H1 (cell line): ENCODE measurements around the gene NOS1AP. TPM values are rescaled to one million over a fixed set of nuclear protein-coding genes. Genes with fewer than 3 reads are reported as not detected.

Source experiments
- CTCF ChIA-PET: fragments of 300-600 bp; sonication (Branson Sonifier 250); formaldehyde crosslinking; loops from one replicate; lab custom pipeline; 2021; ENCODE audit not compliant: partially characterized antibody; lab: Charles Lee
- POLR2A ChIA-PET: fragments of 300-600 bp; sonication (Branson Sonifier 250); formaldehyde crosslinking; loops from one replicate; lab custom pipeline; 2021; ENCODE audit warnings: inconsistent platforms; ENCODE audit not compliant: partially characterized antibody; lab: Charles Lee
- DNase-seq, 2 experiments: peaks; one replicate each; pipeline versions ENCODE4 v3.0.0 to v3.0.0-alpha.2; 2010 to 2022; ENCODE audit warnings: low spot score in 2 of 2, low read depth in 1 of 2, mixed read lengths in 1 of 2
- FAIRE-seq: peaks from 2 replicates; lab custom pipeline; 2011; peaks lifted over from hg19 to GRCh38; lab: Jason Lieb, UNC
- H2AFZ ChIP-seq: 2 replicates; pipeline ENCODE4 v1.8.1; 2012; ENCODE audit warnings: low read length, inconsistent platforms
- H2AK5ac ChIP-seq: 2 replicates; pipeline ENCODE4 v1.6.1; 2013; ENCODE audit warnings: low read depth, low read length
- H2BK120ac ChIP-seq: replicated peaks from 2 replicates; pipeline ENCODE3; 2013; ENCODE audit warnings: low read depth, low read length, inconsistent platforms
- H2BK12ac ChIP-seq: 2 replicates; pipeline ENCODE4 v1.6.1; 2013; ENCODE audit warnings: low read depth, low read length
- H2BK15ac ChIP-seq: 2 replicates; pipeline ENCODE4 v1.6.1; 2013; ENCODE audit warnings: low read length
- H2BK20ac ChIP-seq: 2 replicates; pipeline ENCODE4 v1.6.1; 2013; ENCODE audit warnings: low read length
- H2BK5ac ChIP-seq: 2 replicates; pipeline ENCODE4 v1.6.1; 2013; ENCODE audit warnings: low read depth, low read length
- H3K14ac ChIP-seq: 2 replicates; pipeline ENCODE4 v1.6.1; 2013; ENCODE audit warnings: inconsistent platforms; ENCODE audit not compliant: insufficient read length
- H3K18ac ChIP-seq: 2 replicates; pipeline ENCODE4 v1.6.1; 2013; ENCODE audit warnings: low read length; ENCODE audit errors: extremely low read depth
- H3K23ac ChIP-seq: 2 replicates; pipeline ENCODE4 v1.6.1; 2013; ENCODE audit warnings: inconsistent platforms; ENCODE audit not compliant: insufficient read length
- H3K23me2 ChIP-seq: 2 replicates; pipeline ENCODE4 v1.6.1; 2013; ENCODE audit warnings: low read depth, low read length
- H3K27ac ChIP-seq: 2 replicates; pipeline ENCODE4 v1.6.1; 2011; ENCODE audit warnings: low read depth, low read length, inconsistent platforms
- H3K27me3 ChIP-seq, 4 experiments: replicated peaks in 1 of 4; 1 replicate in 1 of 4; 2 replicates in 3 of 4; pipeline versions ENCODE4 v1.6.1 to v1.8.1; 2011 to 2013; ENCODE audit warnings: low read length in 3 of 4, mild to moderate bottlenecking in 3 of 4, inconsistent platforms in 2 of 4, mixed read lengths in 2 of 4, moderate library complexity in 1 of 4; ENCODE audit not compliant: control insufficient read depth in 3 of 4, insufficient read depth in 3 of 4; ENCODE audit errors: extremely low read depth in 1 of 4
- H3K36me3 ChIP-seq, 4 experiments: 2 replicates each; pipeline versions ENCODE4 v1.6.1 to v1.8.1; 2011 to 2013; ENCODE audit warnings: mild to moderate bottlenecking in 4 of 4, low read length in 3 of 4, moderate library complexity in 2 of 4, control low read depth in 1 of 4, inconsistent platforms in 1 of 4; ENCODE audit not compliant: insufficient read depth in 4 of 4, control insufficient read depth in 2 of 4
- H3K4ac ChIP-seq: replicated peaks from 2 replicates; pipeline ENCODE3; 2013; ENCODE audit warnings: low read length, low read depth, mixed read lengths, inconsistent platforms; ENCODE audit not compliant: insufficient read length
- H3K4me1 ChIP-seq, 4 experiments: replicated peaks in 1 of 4; 1 replicate in 1 of 4; 2 replicates in 3 of 4; pipeline versions ENCODE4 v1.6.1 to v1.8.1; 2011 to 2013; ENCODE audit warnings: low read length in 3 of 4, inconsistent platforms in 2 of 4, mixed read lengths in 1 of 4; ENCODE audit not compliant: insufficient read depth in 4 of 4, control insufficient read depth in 3 of 4
- H3K4me2 ChIP-seq, 2 experiments: 2 replicates each; pipeline versions ENCODE4 v1.6.1 to v1.8.1; 2011 to 2013; ENCODE audit warnings: low read depth in 2 of 2, low read length in 2 of 2, control low read depth in 1 of 2, inconsistent platforms in 1 of 2, mild to moderate bottlenecking in 1 of 2; ENCODE audit not compliant: insufficient read depth in 1 of 2
- H3K4me3 ChIP-seq, 4 experiments: fragments of 200-600, 300-600 bp in 1 of 4; sonication (generic), shearing (Covaris generic), sonication (Bioruptor Twin) in 1 of 4; 2 replicates each; pipeline versions ENCODE4 v1.5.1 to v1.8.1; 2011 to 2016; ENCODE audit warnings: low read length in 4 of 4, low read depth in 3 of 4, control low read depth in 2 of 4, inconsistent platforms in 2 of 4, mild to moderate bottlenecking in 2 of 4, mixed read lengths in 1 of 4, moderate library complexity in 1 of 4; ENCODE audit not compliant: insufficient read depth in 2 of 4; ENCODE audit errors: extremely low read depth in 1 of 4
- H3K56ac ChIP-seq: replicated peaks from 2 replicates; pipeline ENCODE3; 2013; ENCODE audit warnings: low read depth, mild to moderate bottlenecking, mixed read lengths, low read length, inconsistent platforms; ENCODE audit not compliant: insufficient read length
- H3K79me1 ChIP-seq: 2 replicates; pipeline ENCODE4 v1.6.1; 2013; ENCODE audit warnings: low read depth, low read length, control low read depth
- H3K79me2 ChIP-seq, 2 experiments: 2 replicates each; pipeline versions ENCODE4 v1.6.1 to v1.8.1; 2012 to 2013; ENCODE audit warnings: low read length in 2 of 2, mild to moderate bottlenecking in 2 of 2, inconsistent platforms in 1 of 2; ENCODE audit not compliant: insufficient read depth in 2 of 2, control insufficient read depth in 1 of 2
- H3K9ac ChIP-seq, 4 experiments: replicated peaks in 1 of 4; 1 replicate in 1 of 4; 2 replicates in 3 of 4; pipeline versions ENCODE4 v1.6.1 to v1.8.1; 2011 to 2013; ENCODE audit warnings: low read depth in 3 of 4, low read length in 3 of 4, control low read depth in 2 of 4, mild to moderate bottlenecking in 2 of 4, moderate library complexity in 2 of 4, inconsistent platforms in 1 of 4; ENCODE audit errors: extremely low read depth in 1 of 4
- H3K9me3 ChIP-seq, 2 experiments: 2 replicates each; pipeline versions ENCODE4 v1.6.1 to v1.8.1; 2012 to 2013; ENCODE audit warnings: mild to moderate bottlenecking in 2 of 2, moderate library complexity in 2 of 2, control low read depth in 1 of 2, inconsistent platforms in 1 of 2, low read depth in 1 of 2, low read length in 1 of 2, mixed read lengths in 1 of 2; ENCODE audit not compliant: insufficient read depth in 2 of 2
- H4K20me1 ChIP-seq, 2 experiments: replicated peaks in 1 of 2; 2 replicates each; pipeline versions ENCODE3 to v1.8.1; 2011 to 2013; ENCODE audit warnings: inconsistent platforms in 2 of 2, low read length in 2 of 2, mild to moderate bottlenecking in 1 of 2; ENCODE audit not compliant: insufficient read depth in 2 of 2, control insufficient read depth in 1 of 2
- H4K5ac ChIP-seq: 2 replicates; pipeline ENCODE4 v1.6.1; 2013; ENCODE audit warnings: low read length, low read depth, mixed read lengths, inconsistent platforms; ENCODE audit not compliant: insufficient read length
- H4K8ac ChIP-seq: 2 replicates; pipeline ENCODE4 v1.8.0; 2013; ENCODE audit warnings: mild to moderate bottlenecking, moderate library complexity, low read length, inconsistent platforms; ENCODE audit not compliant: insufficient read depth; ENCODE audit errors: extremely low read depth
- H4K91ac ChIP-seq: replicated peaks from 2 replicates; pipeline ENCODE3; 2013; ENCODE audit warnings: low read length, mixed read lengths, inconsistent platforms; ENCODE audit not compliant: insufficient read length
- HDAC6 ChIP-seq: IDR thresholded peaks from one replicate; pipeline ENCODE4 v1.7.1; 2012; ENCODE audit warnings: low read depth, mild to moderate bottlenecking, inconsistent platforms, low read length, moderate library complexity
- KDM1A ChIP-seq: fragments of 200-600, 300-600 bp; sonication (generic); IDR thresholded peaks from 2 replicates; pipeline ENCODE4 v1.7.1; 2016; ENCODE audit warnings: mild to moderate bottlenecking, low read length, borderline replicate concordance
- KDM5A ChIP-seq: fragments of 200-600 bp; IDR thresholded peaks from 2 replicates; pipeline ENCODE4 v1.7.1; 2012; ENCODE audit warnings: mild to moderate bottlenecking, low read length, inconsistent platforms, mixed read lengths
- MAX ChIP-seq: IDR thresholded peaks from 2 replicates; pipeline ENCODE4 v1.6.1; 2012; ENCODE audit warnings: inconsistent platforms
- POLR2A ChIP-seq, 2 experiments: IDR thresholded peaks; 1 replicate in 1 of 2; 2 replicates in 1 of 2; pipeline ENCODE4 v1.6.1; 2011; ENCODE audit warnings: low read depth in 2 of 2, low read length in 2 of 2, mild to moderate bottlenecking in 2 of 2; ENCODE audit errors: control extremely low read depth in 1 of 2
- POLR2AphosphoS5 ChIP-seq: IDR thresholded peaks from 2 replicates; pipeline ENCODE4 v1.6.1; 2011; ENCODE audit warnings: low read depth, low read length
- RBBP5 ChIP-seq: IDR thresholded peaks from 2 replicates; pipeline ENCODE4 v1.7.1; 2012; ENCODE audit warnings: low read depth, mild to moderate bottlenecking, inconsistent platforms, low read length, moderate library complexity, borderline replicate concordance
- SAP30 ChIP-seq: fragments of 300-600 bp; sonication (generic); IDR thresholded peaks from 2 replicates; pipeline ENCODE4 v1.7.1; 2012; ENCODE audit warnings: low read length, moderate library complexity, mild to moderate bottlenecking, inconsistent platforms; ENCODE audit not compliant: insufficient read depth, insufficient replicate concordance
- SIX5 ChIP-seq: IDR thresholded peaks from 2 replicates; pipeline ENCODE4 v1.6.1; 2011; ENCODE audit warnings: mild to moderate bottlenecking, low read depth, low read length
- SP2 ChIP-seq: IDR thresholded peaks from 2 replicates; pipeline ENCODE4 v1.6.1; 2012; ENCODE audit warnings: mild to moderate bottlenecking, low read length, inconsistent platforms
- TBP ChIP-seq: IDR thresholded peaks from 2 replicates; pipeline ENCODE4 v1.6.1; 2011; ENCODE audit warnings: low read depth, low read length, improper control_type of control experiment
- YY1 ChIP-seq: IDR thresholded peaks from 2 replicates; pipeline ENCODE4 v1.6.1; 2011; ENCODE audit warnings: low read depth, mild to moderate bottlenecking, low read length
- WGBS, 2 experiments: shearing (Covaris generic) in 1 of 2; methylation state at CpG; one replicate each; pipeline versions ENCODE4 v1.1.6 to v1.1.7; 2013 to 2015; ENCODE audit warnings: low lambda C conversion rate in 2 of 2, mixed read lengths in 2 of 2, inconsistent platforms in 1 of 2, low coverage in 1 of 2, missing lambda C conversion rate in 1 of 2; ENCODE audit not compliant: insufficient replicate concordance in 2 of 2, insufficient coverage in 1 of 2, insufficient read length in 1 of 2; ENCODE audit errors: extremely low coverage in 1 of 2, missing lambda C conversion rate in 1 of 2; 5-methylcytosine and 5-hydroxymethylcytosine counted together
- polyA plus RNA-seq, 7 experiments: library from polyadenylated mRNA; depleted of rRNA in 3 of 7; stranded (reverse) in 5 of 7; unstranded in 2 of 7; fragments of >200 nt in 5 of 7; fragments of 200-250 nt in 2 of 7; gene quantifications; 1 replicate in 5 of 7; 2 replicates in 1 of 7; 4 replicates in 1 of 7; pipeline versions ENCODE4 v1.2.1 to v1.2.3, GENCODE V29; 2011 to 2013; ENCODE audit warnings: missing spikeins in 2 of 7, mixed read lengths in 2 of 7
- total RNA-seq: library from RNA; stranded (reverse); fragmentation: NEBNext Ultra II Directional; extraction: Animal tissue kit (Norgen Biotek cat#: 25700); gene quantifications from 2 replicates; pipeline ENCODE4 v1.2.1, GENCODE V29; 2021
- TF ChIP-seq, protein P1 (sequence below): IDR thresholded peaks from 2 replicates; pipeline ENCODE4 v1.6.1; 2012; ENCODE audit warnings: inconsistent platforms
- TF ChIP-seq, protein P2 (sequence below): IDR thresholded peaks from 2 replicates; pipeline ENCODE4 v1.6.1; 2011; ENCODE audit warnings: low read depth, mild to moderate bottlenecking, low read length; ENCODE audit not compliant: insufficient read depth

Gene NOS1AP
- total and polyA plus RNA-seq, 2 of the 8 experiments (the other 6 are each of a cell fraction or from before 2014, with no cell fraction given) = 2.4 to 12.1 TPM

- Histone ChIP-seq H3K4me1 (no peaks in the 10 kb centered on the region), H3K4ac (no peak overlapping the region), H3K4me3 (no peak overlapping the region), H3K9me3 (no peaks in the 10 kb centered on the region), H3K27me3 (no peaks in the 10 kb centered on the region), H2AFZ (no peak overlapping the region), H3K27ac (no peak overlapping the region), H3K79me2 (no peaks in the 10 kb centered on the region), H3K14ac (no peak overlapping the region), H2BK15ac (no peak overlapping the region), H3K23ac (no peak overlapping the region), H4K5ac (no peak overlapping the region), H2BK120ac (no peak overlapping the region), H3K18ac (no peak overlapping the region), H4K20me1 (no peaks in the 10 kb centered on the region), H3K79me1 (no peaks in the 10 kb centered on the region), H3K4me2 (no peak overlapping the region), H3K36me3 (peaks cover 0 to 6% (median under 1%) of the 10 kb centered on the region in 4 experiments; a peak in 1 of 8 replicates), H3K56ac (no peak overlapping the region), H2AK5ac (no peak overlapping the region), H2BK20ac (no peak overlapping the region), H2BK5ac (no peak overlapping the region), H3K23me2 (no peaks in the 10 kb centered on the region), H4K91ac (no peak overlapping the region), H4K8ac (no peak overlapping the region), H3K9ac (no peak overlapping the region), H2BK12ac (no peak overlapping the region)
- POLR2A ChIA-PET = interaction anchor here (1.8 kb wide), 1 partner anchor 9 kb away, joined by 6 read pairs; the partner anchor contains the start of gene C1orf226
- FAIRE-seq (no peak), DNase-seq (no peak)
- CTCF ChIA-PET = interaction anchor here (0.7 to 2.9 kb wide), 5 partner anchors 11 to 328 kb away, joined by 3 to 13 read pairs (median 4); no protein-coding TSS in a partner anchor
- 91% methylated on average over 6 of the region's 6 CpGs; no CpG with 5 or more reads in 1 of the 2 experiments for WGBS, 2 experiments
- TF ChIP-seq TBP = no peak
- no peak for TF ChIP-seq POLR2AphosphoS5
- TF ChIP-seq, protein P1, sequence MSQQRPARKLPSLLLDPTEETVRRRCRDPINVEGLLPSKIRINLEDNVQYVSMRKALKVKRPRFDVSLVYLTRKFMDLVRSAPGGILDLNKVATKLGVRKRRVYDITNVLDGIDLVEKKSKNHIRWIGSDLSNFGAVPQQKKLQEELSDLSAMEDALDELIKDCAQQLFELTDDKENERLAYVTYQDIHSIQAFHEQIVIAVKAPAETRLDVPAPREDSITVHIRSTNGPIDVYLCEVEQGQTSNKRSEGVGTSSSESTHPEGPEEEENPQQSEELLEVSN = no peak
- TF ChIP-seq, protein P2, sequence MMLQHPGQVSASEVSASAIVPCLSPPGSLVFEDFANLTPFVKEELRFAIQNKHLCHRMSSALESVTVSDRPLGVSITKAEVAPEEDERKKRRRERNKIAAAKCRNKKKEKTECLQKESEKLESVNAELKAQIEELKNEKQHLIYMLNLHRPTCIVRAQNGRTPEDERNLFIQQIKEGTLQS = no peak
- TF ChIP-seq KDM5A = no peak
- TF ChIP-seq SAP30 = no peak
- TF ChIP-seq KDM1A = no peak
- no peak for TF ChIP-seq SP2
- no peak for TF ChIP-seq MAX
- TF ChIP-seq RBBP5 = no peak
- TF ChIP-seq SIX5 = no peak
- TF ChIP-seq HDAC6 = no peak
- TF ChIP-seq POLR2A (IDR thresholded peaks at IDR 0.05; ENCODE audit: control extremely low read depth in 1 of 2, low read depth in 2 of 2, low read length in 2 of 2) = no peak
- TF ChIP-seq YY1 = no peak
Observed at GRCh38 chr1:162371611-162372010, 302.1 kb downstream of the NOS1AP start.
